NCI-H1105 treated with DMSO at 0.1 percent for 48 hours (cell line): ENCODE measurements around the gene ENTPD3.

Experiments used
- DNase-seq: peaks from one replicate; lab custom pipeline; 2025; lab: John Stamatoyannopoulos, UW

Gene ENTPD3, protein sequence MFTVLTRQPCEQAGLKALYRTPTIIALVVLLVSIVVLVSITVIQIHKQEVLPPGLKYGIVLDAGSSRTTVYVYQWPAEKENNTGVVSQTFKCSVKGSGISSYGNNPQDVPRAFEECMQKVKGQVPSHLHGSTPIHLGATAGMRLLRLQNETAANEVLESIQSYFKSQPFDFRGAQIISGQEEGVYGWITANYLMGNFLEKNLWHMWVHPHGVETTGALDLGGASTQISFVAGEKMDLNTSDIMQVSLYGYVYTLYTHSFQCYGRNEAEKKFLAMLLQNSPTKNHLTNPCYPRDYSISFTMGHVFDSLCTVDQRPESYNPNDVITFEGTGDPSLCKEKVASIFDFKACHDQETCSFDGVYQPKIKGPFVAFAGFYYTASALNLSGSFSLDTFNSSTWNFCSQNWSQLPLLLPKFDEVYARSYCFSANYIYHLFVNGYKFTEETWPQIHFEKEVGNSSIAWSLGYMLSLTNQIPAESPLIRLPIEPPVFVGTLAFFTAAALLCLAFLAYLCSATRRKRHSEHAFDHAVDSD

DNA sequence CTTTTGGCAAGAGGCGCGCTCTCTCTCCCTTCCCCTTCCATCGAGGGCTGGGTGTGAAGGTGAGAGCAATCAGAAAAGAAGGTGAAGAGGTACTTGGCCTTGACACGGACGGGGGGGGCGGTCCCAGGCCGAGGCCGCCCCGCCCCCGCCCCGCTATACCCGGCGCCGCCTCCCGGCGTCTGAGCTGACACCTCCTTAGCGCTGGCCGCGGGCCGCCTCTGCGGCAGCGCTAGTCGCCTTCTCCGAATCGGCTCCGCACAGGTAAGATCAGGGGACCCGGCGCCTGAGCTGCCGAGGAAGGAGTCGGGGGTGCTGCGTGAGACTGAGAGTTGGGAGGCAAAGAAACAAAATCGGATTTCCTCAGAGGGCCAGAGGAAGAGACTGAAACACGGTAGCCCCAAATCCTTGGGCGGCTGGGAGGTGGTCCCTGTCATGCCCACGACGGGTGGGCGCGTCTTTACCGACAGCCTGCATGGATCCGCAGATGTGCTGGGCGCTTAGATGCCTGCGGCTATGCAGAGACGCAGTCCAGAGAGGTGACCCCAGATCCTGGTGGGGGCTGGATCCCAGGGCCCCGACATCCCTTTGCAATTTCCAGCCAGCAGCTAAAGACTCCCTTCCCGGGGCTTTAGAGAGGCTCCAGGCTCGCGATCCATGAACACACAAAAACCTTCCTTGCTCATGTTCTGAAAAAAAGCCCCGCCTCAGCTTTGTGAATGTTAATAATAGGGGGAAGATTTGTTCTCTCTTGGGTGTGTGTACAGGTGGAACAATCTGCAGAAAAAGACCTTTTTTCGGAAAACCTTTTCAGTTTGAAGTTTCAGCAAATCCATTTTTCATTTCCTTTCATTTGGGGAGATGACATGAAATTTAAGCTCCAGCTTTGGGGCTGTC, at the start of gene ENTPD3:
TSS of gene ENTPD3 (plus strand) at position 184 of the 894 bp plus-strand sequence. CDS start 874 bp downstream, outside the sequence.
- DNase-seq: peak; percentile 35

DNA sequence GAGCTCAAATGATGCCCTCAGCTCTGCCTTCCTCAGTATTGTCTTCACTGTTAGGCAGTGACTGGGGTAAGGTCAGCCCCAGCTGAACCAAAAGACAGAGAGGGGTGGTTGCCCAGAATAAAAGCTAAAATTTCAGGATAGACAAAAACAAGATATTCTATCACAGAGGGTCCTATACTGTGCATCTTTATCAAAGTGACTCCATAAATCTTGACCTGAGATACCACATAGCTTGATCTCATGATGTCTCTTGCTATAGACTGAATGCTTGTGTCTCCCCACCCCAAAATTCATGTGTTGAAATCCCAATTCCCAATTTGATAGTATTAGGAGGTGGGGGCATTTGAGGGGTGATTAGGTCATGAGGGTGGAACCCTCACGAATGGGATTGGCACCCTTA, 47.1 kb upstream of the ENTPD3 start:
- no peak for DNase-seq

DNA sequence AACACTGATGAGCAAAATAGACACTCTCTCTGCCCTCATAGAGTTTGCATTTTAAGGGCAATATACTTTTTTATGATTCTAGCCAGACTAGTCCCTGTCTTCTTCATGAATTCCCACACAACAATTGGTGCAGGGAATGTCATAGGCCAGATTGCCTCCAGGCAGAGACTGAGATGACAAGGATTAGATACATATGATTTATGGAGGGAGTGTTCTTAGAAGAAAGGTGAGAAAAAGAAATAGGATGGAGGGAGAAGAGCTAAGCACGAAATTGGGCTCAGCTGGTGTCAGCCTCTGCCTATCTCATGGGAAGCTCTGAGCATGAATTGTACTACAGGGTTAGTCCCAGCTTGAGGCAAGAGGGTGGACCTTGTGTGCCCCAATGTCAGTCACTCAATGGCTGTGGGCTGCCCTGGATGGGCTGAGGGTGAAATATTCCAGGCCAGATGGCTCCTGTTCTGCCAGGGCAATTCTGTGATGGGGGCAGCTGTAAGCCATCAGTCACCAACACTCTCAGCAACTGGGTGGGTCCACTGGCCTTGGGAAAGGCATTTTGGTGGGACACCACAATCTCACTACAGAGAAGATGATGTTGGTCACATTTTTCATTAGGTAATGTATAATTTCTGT, 46.3 kb upstream of the ENTPD3 start:
- no peak for DNase-seq

DNA sequence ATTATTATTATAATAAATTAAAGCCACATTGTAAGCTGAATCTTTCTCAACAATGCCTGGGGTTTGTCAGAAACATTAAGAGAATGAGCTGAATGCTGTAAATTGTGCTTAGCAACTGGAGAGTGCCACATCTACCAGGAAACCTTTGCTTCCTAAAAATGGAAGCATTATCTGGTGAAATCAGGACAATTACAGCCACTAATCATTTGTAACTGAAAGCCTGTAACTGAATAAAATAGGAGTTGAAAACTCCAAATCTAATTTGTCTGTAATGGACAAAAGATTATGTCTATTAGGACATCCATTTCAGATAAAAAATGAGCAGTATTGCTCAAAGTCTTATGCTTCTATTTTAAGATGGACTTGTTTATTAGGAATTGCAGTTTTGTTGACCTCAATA, 45.3 kb upstream of the ENTPD3 start:
- DNase-seq: no peak

DNA sequence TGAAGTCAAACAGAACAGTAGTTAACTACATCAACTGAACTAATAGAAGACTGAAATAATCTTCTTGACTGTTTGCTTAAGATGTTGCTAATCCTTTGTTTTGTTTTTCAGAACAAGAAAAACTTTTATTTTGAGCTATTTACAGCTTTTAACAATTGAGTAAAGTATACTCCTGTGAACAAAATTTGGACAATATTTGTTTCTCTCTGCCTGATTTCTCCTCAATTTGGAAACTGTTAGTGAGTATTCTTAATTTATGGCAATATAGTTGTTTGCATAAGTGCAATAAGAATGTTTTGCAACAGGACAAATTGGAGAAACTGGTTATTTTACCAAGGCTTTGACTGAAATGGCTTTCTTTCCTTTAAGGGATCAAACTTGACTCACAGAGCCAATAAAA, 36.5 kb upstream of the ENTPD3 start:
- DNase-seq: no peak

DNA sequence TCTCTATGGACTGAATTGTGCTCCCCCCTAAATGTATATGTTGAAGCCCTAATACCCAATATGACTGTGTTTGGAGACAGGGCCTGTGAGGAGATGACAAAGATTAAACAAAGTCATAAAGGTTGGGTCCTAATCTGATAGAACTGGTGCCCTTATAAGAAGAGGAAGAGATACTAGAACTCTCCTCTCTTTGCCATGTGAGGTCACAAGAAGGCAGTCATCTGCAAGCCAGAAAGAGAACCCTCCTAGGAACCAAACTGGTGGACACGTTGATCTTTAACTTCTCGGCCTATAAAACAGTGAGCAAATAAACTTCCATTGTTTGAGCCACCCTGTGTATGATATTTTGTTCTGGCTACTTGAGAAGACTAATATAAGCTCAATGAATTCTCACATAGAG, 31.6 kb upstream of the ENTPD3 start:
- no peak for DNase-seq

DNA sequence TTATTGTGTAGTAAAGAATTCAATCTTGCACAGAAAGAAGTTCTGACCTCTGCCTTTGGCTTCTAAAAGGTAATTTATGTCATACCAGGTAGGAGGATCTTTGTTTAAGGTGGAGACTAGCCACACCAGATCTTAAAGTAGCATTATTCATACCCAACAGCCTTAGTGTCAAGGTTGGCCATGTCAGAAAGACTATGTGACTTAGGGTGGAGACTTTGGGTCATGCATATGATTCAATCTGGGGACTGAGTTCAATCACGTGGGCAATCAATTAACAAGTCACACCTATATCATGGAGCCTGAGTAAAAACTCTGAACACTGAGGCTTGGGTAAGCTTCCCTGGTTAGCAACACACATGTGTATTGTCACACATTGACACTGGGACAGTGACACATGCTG, 28.5 kb upstream of the ENTPD3 start:
- DNase-seq: no peak

DNA sequence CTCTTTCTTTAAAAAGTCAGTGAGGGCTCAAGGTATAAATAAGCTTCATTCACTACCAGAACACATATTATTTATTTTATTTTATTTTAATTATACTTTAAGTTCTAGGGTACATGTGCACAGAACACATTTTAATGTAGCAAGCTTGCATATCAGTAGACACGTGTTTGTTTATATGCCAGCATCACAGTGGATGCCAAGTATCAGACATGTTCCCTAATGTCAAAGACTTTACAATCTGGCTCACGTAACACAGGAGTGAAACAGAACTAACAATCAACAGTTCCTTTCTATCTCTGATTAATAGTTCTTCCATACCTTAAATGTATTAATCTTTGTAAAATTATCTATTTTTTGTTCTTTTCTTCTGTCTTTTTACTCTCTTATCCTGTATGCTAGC, 23.3 kb upstream of the ENTPD3 start:
- no peak for DNase-seq

DNA sequence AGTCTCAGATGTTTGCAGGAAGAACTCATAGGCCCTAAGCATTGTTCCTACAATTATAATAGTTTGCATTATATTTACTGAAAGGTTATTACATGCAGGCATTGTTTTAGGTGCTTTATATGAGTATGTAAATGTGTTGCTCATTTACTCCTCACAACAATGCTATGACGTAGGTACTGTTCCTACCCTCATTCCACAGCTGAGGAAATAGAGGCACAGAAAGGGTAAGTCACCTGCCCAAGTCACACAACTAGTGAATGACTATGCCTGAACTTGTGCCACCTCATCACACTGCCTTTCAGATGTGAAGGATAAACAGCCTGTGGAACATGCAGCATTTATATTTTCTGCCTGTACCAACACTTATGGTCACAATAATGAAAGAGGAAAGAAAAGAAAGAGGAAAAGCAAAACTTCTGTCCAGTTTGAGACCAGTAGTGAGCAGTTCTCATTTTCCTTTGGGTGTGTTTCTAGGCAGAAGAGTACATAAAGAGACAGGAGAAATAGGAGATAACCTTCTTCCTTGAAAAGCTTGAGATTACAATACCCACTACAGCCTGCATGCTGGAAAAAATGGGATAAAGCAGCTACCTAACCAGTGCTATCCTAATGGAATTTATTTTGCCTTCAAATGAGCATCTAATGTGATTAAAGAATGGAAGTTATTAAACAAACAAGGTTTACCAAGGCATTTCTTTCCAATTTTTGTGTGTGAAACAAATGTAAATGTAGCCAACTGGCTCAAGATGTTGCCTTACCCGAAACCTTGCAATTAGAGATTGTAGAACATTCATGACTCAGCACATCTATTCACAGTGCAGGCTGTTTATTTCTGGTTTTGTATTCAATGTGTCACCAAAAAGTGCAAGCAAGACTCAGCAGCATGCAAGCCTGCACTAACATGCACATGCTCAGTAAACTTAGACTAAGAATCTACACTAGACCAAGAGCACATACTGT, 20.5 kb upstream of the ENTPD3 start:
- DNase-seq: no peak

DNA sequence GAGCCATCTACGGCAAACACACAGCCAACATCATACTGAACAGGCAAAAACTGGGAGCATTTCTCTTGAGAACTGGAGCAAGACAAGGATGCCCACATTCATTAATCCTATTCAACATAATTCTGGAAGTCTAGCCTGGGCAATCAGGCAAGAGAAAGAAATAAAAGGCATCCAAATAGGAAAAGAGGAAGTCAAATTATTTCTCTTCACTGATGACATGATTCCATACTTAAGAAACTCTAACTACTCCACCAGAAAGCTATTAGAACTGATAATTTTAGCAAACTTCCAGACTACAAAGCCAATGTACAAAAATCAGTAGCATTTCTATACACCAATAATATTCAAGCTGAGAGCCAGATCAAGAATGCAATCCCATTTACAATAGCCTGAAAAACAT, 17.3 kb upstream of the ENTPD3 start:
- no peak for DNase-seq

DNA sequence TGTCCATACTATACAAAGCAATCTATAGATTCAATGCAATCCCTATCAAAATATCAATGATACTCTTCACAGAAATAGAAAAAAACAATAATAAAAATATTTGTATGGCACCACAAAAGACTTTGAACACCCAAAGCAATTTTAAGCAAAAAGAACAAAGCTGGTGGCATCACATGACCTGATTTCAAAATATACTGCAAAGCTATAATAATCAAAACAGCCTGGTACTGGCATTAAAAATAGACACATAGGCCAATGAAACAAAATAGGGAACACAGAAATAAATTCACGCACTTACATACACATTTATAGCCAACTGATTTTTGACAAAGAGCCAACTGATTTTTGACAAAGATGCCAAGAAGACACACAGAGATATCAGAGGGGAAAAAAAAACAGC, 9.2 kb upstream of the ENTPD3 start:
- no peak for DNase-seq

DNA sequence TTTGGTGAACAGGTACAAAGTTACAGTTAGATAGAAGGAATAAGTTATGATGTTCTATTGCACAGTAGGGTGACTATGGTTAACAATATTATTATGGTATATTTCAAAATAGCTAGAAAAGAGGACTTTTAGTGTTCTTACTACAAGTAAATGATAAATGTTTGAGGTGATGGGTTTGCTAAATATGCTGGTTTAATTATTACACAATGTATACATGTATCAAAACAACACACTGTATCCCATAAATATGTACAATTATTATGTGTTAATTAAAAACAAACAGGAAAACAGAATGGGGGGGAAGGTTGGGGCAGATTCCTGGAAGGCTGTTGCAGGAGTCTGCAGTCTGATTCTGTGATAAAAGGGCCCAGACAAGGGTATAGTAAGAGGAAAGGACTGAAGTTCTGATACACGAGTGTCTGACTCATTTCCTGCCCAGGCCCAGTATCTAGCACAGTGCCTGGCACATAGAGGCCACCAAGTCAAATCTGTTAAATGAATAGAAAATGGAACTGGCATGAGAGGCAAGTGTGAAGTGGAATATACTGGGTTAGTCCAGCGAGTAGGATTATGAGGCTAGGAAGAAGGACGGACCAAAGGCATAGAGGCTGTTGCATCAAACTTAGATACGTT, 7.2 kb upstream of the ENTPD3 start:
- no peak for DNase-seq

DNA sequence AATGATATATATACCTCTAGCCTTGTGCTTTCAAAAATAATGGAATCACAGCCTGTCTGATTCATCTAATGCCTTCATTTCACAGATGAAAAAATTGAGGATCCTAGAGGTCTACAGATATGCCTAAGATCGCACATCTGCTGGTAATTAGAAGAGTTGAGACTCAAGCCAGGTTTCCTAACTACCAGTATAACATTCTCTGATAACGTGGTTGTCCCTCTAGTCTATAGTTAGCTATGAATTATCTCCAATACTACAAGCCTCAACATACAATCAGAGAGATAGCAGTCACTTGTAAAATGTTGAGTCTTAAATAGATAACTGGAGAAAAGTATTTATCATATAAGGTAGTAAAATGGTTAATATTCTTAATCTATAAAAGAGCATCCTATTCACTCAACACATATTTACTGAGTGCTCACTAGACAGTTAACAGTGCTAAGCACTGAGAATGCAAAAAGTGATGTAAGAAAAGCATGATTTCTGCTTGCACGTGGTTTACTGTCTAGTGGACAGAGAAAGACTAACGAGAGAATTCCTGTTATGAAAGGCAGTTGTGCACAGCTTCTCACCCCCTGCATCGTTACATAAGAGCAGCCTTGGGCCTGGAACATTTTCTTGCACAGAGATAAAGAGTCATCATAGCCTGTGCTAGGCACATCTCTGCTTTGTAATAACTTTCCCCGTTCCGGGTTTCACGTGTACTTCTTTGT, 4.9 kb upstream of the ENTPD3 start:
- DNase-seq: no peak

DNA sequence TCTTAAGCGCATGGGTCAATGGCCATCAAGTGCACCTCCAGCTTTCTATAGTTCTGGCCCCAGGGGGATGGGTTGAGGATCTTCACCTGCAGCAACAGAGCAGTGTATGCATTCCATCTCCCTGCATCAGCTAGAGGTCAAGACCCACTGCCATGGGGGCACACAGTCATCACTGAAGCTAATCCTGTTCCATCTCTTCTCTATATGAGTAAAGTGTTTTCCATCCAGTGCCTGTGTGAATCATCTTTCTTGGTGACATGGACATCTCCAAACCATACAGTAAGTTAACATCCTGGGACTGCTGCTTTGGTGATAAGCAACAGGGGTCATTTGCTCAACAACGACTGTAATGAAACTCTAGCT, 4.4 kb upstream of the ENTPD3 start:
- no peak for DNase-seq

DNA sequence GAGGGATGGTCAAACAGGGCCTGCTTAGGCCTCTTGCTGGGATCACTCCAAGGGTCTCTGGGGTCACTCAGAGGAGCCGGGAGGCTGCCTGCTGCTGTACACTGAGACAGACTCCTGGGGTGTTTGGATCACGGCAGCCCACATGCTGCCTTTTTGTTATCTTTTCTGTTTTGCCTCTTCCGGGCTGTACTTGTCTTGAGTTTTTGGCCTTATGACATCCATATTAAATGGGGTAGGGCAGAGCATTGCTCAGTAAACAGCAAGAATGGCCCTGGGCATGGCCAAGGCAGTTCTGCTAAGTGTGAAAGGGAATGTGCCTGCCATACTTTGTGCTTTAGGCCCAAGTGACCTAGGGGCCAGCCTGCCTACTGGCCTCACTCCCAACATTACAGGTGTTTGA, 771 bp upstream of the ENTPD3 start:
- no peak for DNase-seq

DNA sequence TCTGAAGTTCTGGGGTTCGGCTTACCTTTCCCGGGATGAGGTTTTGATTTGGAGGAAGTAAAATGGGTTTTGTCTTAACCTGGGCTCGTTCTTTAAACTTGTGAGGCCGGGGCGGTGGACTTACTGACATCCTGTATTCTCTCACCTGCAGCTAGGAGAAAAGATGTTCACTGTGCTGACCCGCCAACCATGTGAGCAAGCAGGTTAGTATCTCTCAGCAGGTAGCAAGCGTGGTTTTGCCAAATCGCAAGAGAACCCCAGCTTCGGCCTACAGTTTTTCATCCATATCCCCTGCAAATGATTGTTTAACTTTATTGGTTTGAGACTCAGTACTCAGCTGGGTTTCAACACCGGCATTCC, 891 bp downstream of the ENTPD3 start:
- no peak for DNase-seq

DNA sequence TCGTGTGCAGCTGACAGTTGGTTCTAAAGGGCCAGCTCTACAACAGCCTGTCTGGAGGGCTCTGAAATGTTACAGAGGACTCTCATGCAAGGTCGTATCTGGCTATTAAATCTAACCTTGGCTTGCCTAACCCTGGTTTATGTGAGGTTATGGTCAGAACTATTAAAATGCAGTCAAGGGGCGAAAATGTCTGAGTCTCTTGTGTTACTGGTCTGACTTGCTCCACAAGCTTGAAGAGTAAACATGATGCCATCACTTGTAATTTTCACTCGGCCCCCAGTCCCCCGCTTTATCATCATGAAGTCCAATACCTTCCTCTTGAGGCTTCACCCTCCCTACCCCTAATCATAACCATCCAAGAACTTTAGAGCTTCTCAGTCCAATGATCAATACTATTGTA, 9.4 kb downstream of the ENTPD3 start:
- DNase-seq: no peak

DNA sequence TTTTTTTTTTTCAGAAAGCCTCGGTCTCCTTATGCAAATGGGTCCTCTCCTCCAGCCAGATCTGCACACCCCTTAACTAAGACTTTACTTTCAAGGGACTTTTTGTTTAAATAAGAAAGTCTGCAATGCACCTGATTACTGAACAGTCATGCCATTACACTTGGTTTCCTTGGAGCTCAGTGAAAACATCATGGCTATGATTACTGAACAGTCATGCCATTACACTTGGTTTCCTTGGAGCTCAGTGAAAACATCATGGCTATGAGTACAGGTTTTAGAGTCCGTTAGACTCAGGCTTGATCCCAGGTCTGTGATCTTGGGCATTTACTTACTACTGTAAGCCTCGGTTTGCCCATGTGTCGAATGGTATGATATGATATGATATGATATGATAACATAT, 10.1 kb downstream of the ENTPD3 start:
- no peak for DNase-seq

DNA sequence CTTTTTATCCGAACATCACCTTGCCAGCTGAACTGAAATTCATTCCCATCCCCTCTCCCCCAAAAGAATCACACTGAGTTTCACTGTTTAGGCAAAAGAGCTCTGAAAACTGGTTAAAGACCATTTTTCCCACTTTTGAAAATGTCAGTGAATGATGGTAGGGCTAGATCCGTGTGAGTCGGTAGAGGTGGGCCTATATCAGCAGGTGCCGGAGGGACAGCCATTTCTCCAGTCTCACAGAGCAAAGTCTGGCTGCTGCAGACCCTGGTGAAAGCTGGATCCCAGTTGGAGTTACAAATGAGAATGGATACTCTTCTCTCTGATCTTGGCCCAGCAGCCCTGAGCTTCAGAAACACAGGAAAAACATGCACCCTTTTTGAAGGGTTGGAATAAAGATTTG, 10.9 kb downstream of the ENTPD3 start:
- DNase-seq: no peak

DNA sequence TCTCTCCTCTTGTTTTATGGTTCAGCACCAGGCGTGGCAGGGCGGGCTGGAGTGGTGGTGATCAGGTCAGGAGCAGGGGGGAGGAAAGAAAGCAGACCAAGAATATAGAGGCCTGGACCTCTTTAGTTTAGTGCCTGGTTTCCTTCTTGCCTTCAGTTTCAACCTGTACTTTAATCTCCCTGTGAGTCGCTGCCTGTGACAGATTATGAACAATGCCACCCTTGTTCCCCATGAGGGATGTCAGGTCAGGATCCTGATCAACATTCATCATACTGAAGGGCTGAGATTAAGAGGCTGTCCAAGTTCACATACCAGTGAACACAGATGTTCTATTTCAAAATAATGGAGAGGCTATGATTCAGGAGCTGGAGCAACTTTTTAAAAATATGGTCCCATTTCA, 11.4 kb downstream of the ENTPD3 start:
- DNase-seq: no peak
